ENCODE results near the gene SORD.
"Not testable (repeated sequence)": the region's sequence is repeated elsewhere in the genome, so short reads cannot be mapped to it uniquely, and the experiment has no call there.

The SORD gene

DNA sequence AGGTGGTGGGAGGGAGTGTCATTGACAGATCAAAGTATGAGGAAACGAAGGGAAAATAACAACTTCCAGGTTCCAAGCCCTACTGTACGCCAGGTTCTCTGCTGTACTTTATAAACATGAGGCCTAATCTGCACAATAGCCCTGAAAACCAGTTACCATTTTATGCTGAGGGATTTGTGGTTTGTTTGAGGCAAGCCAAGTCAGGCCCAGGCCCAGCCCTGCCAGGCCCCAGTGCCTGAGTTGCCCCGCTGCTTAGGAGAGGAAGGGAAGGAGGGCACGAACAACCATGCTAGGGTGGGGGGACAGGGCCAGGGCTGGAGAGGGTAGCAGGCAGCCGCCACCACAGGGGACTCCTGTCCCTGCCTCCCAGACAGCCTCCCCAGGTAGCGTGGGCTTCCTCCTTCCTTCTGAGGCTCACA is 47.0 kb downstream of the SORD start:
- not testable (repeated sequence) for DNase-seq

DNA sequence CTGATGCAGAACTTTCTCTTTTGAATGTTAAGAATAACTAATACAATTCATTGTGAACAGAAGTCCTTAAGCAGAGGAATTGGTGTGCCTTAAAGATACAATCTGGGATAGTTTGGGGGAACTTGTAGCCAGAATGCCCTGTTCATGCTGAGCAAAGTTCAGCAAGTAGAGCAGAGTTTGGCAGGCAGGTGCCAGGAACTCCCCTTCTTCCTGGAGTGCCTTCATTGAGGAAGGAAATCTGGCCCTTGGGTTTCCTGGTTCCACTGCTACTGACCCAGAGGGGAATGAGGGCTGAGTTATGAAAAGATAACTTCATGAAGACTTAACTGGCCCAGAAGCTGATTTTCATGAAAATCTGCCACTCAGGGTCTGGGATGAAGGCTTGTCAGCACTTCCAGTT is 50.6 kb downstream of the SORD start:
- not testable (repeated sequence) for DNase-seq

DNA sequence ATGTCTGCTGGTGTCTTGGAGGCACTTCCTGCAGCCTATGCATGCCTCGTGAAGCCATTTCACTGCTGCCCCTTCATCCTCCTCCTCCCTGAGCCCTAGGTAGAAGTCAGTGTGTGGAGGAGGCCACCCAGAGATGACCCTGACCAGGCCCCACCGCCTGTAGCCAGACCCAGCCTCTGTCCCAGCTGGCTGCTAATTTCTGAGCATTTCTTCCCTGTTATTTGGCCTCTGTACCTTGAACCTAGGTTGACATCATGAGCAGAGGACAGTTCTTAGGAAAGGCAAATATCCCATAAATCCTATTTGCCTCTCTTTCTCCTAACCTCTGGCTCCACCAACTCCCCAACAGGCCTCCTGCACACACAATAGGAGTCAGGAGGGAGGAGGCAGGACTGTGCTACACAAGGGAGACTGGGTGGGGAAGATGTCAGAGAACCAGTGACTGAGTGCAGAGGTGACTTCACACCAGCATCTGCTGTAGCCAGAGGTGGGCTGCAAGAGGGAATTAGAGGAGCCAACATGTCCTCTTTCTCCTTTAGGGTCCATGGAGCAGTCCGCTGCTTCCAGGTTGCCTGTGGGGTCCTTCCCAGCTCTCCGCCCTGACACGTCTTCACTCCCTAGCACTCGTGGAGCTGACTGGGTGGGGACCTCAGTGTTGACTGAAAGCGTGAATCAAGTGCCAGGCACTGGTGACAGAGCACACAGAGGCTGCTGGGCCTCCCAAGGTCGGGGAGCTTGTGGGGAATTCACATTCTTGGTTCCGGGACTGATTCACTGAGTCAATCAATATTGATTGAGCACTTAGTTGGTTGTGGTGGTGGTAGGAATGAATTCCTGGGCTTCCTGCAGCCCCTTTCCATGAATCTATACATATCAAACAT is 52.7 kb downstream of the SORD start:
- not testable (repeated sequence) for DNase-seq

DNA sequence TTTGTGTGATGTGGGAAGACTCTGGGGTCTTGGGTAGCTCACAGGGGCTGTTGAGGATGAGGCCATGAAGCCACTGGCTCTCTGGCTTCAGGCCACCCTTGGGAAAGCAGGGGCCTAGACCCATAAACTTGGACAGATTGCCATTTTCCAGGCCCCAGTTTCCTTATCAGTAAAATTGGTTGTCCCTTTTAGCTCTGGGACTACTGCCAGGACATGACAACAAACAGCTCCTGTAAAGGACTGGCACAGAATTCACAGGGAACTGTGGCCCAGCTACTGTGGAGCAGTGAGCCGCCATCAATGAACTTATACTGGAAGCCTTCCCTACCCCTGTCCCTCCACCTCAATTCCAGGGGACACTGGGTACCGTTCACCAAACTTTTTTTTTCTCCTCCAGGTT is 54.4 kb downstream of the SORD start:
- not testable (repeated sequence) for DNase-seq

DNA sequence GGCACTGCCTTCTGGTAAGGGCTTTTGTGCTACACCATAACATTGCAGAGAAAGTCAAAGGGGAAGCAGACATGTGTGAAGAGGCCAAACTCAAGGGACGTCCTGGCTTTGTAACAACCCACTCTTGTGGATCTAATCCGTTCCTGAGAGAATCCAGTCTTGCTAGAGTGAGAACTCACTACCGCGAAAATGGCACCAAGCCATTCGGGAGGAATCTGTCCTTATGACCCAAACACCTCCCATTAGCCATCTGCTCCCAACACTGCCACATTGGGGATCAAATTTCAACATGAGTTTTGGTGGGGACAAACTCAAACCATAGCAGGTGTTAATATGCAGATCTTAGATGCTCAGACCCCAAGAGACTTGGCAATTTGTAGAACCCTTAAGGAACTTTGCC is 56.2 kb downstream of the SORD start:
- not testable (repeated sequence) for DNase-seq

DNA sequence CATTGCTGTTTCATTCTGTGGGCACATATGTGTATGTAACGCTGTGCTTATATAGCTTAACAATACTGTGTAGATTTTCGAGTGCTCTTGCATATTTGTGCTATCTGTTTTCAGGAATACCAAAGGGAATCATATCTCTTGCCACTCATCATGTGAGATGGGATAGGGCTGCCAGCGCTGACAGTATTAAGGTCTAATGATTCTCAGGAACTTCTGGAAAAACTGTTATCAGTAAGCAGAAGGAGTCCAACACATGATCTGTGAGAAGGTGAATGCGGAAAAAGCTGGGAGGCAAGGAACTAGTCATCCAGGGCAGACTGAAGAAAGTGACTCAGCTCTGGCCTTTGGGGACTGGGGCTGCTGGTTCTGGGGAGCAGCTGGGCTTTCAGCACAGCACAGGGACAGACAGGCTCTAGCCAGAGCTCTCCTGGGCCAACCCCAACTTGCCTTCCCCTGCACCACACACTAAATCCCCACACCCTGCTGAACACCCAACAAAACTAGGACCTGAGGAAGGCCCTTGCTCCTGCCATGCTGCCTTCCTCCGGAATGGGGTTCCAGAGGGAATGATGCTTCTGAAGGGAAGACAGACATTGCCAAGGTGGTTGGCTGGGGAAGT is 56.7 kb downstream of the SORD start:
- DNase-seq = not testable (repeated sequence)

DNA sequence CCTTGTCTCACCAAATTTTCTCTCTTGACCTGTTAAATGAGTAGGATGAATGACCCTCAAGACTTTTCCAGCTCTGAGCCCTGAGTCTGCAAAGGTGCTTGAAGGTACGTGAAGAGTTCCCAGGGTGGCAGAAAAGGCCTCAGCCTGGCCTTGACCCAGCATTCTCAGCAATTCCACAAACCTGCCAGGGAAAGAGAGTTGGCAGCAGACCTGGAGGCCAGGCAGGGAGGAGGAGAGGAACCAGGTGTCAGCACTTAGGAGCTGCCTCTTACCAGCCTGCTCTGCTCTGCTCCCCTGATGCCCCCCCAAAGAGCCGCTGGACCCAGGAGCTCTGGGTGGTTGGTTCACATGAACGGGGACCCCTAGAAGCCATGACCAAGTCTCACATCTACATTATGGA is 57.6 kb downstream of the SORD start:
- not testable (repeated sequence) for DNase-seq

DNA sequence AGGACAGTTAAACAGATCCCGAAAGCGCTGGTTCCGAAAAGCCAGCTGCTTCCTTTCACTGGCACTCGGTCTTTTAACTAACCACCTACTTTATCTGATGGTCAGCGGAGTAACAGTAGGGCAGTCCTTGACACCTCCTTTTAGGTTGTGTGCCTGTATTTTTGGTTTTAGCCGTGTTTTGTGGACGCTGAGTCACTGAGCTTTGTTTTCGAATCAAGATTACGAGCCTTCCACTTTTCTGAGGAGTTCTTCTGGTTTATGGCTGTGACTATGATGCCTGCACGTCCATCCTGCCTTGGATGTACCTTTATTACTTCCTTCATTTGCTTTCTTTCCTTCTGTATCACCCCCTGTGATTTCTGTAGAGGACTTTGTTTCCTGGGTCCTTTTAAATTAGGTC is 59.4 kb downstream of the SORD start:
- DNase-seq = not testable (repeated sequence)

DNA sequence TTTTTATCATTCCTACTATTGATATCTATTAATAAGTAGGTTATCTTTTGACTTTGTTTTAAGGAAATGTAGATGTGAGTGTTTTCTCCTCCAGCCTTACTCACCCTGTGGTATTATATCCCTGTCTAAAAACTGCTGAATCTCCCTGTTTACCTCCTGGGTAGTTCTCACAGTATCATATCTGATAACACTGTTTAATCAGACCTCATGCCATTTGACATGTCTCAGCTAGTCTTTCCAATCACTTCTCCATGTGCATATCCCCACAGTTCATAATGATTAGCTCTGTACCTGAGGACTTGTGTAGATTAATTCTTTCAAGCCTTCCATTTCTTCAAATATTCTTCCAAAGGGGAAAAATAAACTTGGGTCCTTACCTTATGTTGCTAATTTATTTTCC is 60.2 kb downstream of the SORD start:
- no peak for DNase-seq

DNA sequence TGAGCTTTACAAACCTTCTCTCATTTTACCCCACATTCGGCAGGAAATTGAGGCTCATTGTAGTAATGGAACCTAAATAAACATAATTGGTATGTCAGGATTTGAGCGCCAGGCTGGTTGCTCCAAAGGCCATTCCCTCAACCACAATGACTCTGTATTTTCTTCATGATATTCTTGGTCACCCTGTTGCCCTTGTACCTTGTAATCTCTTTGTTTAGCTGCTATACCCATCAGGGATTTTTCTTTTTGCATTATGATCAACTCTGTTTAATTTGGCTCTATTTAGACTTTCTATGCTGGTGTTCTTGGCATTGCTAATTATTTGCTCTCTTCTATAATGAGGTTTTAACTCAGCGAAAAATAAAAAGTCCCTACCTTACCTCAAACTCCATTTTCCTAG is 61.2 kb downstream of the SORD start:
- no peak for DNase-seq

DNA sequence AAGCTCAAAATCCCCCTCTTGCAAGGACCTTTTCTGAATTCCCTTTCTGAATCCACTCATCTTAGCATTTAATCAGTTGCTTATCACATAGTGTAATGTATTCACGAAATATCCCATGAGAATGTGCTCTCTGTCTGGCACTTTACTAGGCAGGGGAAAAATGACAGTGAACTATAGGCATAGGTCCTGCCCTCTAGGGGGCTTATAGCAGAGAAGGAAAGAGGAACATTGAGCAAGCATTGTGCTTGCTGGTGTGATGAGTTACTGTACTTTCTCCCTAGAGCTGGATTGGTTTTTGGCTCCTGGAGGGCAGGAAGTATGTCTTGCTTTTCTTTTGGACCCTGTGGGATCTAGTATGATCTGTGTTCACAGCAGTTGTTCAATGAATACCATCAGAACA is 64.5 kb downstream of the SORD start:
- DNase-seq = no peak

DNA sequence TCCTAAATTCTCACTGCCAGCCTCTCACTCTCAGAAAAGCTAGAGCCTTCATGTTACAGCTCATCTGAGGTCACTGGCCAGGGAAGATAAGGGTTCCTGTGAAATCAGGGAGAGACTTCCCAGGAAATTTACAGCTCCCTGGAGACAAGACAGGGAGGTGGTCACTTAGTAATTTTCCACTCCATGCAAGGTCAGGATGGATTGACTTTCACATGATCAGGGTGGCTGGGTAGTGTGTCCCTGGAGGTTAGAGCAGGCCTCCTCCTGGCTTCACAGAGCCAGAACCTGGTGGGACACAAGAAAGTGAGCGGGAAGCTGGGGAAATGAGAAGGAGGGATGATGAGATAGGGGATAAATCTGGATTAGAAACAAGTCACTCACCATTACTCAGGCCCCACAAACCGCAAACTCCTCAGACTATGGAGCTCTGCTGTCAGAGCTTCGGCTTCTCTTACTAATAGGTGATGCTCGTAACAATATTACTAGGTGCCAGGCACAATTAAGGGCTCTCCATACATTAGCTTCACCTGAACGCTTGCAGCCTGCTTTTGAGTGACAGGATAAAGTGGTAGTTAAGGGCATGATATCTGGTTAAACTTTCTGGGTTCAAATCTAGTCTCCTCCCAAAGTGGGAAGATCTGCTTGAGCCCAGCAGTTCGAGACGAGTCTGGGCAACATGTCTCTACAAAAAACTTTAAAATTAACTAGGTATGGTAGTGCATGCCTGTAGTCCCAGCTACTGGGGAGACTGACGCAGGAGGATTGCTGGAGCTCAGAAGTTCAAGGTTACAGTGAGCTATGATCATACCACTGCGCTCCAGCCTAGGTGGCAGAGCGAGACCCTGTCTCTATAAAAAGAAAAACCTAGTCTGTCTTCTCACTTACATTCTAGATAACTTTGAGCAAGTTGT is 66.1 kb downstream of the SORD start:
- DNase-seq = no peak

DNA sequence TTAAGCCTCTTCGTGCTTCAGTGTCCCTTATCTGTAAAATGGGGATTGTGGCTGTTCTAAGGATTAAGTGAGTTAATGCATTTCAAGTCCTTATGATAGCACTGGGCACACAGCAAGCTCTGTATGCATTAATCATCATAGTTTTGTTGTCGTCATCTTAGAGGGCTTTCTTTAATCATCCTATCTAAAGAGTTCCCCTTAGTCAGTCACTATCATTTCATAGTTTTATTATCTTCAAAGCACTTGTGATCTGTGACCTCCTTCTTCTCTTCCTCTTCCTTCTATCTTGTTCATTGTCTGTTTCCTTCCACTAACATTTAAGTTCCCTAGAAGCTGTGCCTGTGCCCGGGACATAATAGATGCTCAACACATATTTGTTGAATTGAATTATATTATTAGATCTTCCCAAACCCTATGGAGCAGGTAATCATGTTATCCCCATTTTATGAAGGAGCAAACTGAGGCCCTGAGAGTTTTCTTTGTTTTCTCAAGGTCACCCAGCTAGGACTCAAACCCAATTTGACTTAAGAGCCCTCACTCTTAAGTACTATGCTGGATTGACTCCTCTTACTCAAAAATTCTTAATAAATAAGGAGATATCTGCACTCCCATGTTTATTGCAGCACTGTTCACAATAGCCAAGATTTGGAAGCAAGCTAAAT is 66.8 kb downstream of the SORD start:
- DNase-seq = no peak

DNA sequence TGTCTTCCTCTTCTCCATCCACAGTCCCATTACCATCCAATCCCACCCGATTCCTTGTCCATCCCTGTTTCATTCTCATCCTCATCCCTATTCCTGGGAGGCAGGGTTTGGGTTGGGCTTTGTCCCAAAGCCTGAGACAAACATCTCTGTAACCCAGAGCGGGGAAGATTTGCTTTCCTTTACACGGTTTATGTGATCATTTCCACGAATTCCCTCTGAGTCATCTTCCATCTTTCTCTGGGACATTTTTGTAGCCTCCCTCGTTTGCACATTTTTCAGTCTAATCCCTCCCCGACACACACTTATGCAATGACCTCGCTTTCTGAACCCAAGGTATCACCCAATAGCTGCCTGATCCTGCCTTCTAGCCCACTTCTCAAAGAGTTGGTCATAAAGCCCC is 68.2 kb downstream of the SORD start:
- DNase-seq = no peak

DNA sequence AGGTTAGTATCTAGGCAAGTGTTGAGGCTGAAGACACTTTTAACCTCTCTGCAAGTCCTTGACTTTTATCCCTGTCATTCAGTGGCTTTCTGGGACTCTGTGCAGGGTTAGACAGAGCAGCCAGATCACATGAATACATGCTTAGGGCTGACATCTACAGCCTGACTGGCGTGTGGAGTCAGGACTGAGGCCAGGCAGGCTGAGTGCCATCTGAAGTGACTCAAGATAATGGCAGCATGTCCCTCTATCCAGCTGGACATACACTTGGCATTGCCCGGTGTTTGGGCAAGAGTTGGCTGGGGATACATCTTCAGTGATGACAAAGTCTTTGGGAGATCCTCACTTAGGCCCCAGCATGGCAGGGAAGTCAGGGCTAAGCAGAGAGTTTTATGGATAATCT is 68.6 kb downstream of the SORD start:
- no peak for DNase-seq

DNA sequence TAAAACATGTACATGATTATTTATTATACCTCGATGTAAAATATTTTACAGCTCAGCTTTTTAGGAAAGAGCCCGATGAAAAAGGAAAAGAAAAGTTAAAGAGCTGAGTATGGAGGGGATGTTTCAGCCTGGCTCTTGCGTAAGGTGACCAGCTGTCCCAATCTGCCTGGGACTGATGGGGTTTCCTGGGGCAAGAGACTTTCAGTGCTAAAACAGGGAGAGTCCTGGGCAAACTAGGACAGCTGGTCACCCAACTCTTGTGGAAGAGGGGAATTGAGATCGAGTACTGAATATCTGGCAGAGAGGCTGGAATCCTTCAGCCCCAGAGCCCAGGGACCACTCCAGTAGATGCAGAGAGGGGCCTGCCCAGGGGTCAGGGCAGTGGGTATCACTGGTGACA is 70.0 kb downstream of the SORD start:
- peak; percentile 15 for DNase-seq

DNA sequence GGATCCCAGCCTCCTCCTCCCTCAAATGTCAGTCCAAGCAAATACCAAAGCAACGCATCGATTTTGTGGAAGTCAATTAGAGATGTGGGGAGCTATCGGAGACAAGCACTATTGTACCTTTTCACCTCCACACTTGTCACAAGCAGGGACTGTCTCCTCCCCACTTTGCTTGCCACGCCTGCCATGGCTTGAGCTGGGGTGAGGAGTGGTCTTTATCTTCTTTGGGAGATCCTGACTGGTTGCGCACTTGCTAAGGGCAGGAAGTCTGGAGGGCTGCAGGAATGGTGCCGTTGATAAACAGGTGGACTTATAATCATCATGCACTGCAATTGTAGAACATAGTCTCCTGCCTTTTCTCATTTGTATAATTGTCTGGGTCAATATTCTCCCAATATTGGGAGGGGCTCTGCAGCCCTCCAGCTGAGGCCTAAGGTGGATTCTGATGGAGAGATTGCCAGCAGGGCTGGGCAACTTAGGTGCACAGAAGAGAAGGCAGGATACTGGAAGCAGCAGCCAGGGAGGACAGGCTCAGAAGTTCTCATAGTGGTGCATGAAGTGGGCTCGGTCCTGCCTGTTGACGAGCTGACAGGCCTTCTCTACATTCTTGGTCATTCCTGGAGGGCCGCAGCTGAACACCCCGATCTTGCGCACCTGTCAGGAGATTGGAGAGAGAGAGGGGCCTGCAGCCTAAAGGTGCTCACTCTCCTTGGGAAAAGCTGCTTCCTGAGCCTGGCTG is 70.8 kb downstream of the SORD start:
- DNase-seq = no peak

DNA sequence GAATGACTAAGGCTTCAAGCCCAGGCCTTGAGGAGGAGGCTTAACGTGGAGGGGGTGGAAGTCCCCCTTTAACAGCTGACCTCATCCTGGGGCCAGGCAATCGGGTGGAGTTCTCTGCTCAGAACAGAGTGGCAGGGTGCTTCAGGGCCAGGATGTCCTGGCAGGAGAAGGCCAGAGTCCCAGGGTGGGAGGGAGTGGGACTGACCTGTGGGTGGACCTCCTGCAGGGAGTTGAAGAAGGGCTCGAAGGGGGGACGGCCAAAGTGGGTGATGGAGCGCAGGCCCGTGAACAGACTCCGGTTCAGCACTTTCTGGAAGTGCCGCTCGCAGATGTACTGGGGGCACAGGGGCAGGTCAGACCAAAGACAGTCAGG is 71.3 kb downstream of the SORD start:
- DNase-seq = no peak

DNA sequence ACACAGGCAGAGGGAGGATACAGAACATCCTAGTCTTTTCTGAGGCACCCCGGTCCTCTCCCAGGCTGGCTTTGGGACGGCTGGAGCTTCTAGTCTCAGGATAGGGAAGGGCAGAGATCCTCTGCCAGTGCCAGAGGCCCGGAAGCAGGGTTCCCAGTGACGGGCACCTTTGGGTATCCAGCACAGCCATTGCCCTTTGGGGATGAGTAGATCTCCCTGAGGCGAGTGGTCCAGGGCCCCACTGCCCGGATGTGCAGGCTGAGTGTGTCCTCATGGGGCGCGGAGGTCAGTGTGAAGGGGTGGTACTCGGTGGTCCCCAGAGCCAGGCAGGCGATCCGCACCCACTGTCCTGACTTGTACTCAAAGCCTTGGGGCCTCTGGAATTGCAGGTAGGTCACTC is 72.7 kb downstream of the SORD start:
- DNase-seq = no peak

DNA sequence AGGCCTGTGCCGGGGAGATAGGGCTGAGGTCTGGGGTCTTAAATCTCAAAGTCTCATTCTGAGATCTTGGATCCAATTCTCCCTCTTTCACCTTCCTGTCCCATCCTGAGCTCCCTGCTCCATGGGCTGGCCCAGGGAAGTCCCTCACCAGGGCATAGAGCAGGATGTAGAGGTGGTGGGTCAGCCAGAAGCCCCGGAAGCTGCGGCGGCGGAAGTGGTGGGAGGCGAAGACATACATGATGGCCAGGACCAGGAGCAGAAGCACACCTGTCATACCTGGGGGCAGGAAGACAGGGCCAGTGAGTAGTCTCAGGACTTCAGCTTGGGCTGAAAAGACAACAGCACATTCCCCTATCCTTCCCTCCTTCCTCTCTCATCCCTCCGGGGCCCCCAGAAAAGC is 74.5 kb downstream of the SORD start:
- DNase-seq = no peak

DNA sequence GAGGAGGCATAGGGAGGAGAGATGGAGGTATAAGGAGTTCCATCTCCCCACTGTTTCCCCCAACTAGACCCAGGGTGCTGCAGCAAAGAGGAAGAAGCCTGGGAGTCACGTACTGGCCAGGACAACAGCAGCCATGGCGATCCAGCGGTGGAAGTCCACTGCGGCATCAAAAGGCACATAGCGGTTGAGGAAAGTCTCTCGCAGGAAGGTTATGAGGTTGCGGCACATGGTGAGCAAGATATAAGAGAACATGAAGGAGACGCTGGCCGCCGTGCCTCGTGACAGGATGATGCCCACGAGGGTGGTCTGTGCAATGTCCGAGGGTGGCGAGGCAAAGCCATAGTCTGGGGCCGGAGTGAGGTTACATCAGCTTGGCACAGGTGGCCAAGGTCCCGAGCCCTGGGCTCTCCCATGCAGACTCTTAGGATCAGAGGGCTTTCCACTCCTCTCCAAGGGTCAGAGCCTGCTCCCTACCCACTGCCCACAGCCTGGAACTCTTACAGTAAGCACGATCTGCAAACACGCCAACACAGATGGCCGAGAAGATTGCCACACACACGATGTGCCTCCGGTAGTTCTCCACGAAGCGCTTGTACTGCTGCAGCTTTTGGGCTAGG is 76.7 kb downstream of the SORD start:
- no peak for DNase-seq

Data from suppressor macrophage treated with lipopolysaccharide for 4 hours (primary cell).